HUDEP-2 (cell line): ENCODE measurements around the gene C10orf120.

Experiments used
- DNase-seq, 76 experiments: peaks; one replicate each; lab custom pipeline; 2025; ENCODE audit not compliant: unreplicated experiment in 76 of 76; lab: John Stamatoyannopoulos, UW

C10orf120 gene

DNA sequence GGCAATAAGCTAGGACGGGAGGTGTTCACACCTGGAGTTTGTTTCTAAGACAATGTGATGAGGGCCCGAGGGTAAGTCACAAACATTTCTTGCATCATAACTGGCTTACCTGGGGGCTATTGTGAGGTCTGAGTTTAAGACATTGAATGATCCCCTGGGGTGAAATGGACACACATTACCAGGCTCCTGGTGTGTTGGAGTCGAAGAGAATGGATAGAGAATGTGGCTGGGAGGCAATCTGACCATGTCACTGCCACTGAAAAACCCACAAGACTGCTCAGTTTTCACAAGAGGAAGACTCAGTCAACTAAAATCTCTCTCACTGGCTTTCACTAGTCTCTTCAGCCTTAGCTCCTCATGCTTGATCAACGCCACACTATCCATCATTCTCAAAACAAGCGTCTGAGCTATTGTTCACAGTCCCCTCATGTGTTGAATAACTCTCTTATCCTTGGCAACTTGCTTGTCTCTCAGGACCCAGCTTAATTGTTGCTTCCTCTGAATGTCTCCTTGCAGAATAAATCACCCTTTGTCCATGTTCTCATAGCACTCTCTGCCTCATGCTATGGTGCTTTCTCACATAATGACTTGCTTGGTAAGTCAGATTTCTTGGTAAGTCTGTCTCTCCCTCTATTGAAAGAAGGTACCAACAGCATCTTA, at the start of gene C10orf120:
Gene C10orf120 (minus strand): TSS at position 51 of the 660 bp plus-strand sequence. CDS start 56 bp downstream, outside the sequence.
- no peak for DNase-seq

DNA sequence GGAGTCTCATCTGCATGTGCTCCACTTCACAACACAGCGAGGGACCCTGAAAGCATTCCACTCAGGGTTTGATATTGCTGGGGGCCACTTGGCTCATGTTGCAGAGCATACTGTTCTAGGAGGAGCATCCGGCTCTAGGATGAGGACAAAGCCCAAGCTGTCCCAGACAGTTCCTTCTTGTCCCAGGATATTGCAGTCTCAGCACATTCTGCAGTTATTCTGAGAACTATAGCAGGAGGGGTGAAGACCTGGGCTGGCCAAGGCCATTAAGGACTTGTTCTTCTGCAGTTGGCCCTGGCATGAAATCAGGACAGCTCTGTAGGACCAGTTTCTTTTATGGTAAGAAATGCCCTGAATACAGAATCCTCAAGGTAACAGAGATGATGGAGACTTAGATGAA, 48.9 kb upstream of the C10orf120 start:
- no peak for DNase-seq

DNA sequence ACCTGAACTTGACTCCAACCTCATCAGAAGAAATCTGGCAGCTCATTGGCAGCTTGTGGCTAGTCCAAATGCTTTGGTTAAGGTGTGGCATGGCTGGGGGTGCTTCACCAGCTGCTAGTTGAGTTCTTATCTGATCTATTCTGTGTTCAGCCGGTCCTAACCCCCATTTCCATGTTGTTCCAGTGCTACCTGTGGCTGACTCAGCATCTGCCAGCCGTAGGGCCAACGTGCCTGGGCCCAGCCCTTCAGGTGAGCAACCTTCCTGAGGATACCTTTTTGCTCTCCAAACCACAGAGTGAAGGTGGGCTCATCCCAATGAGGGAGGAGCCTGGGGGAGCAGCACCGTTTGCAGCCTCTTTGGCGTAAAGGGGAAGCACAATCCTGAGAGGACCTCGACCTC, 46.8 kb upstream of the C10orf120 start:
- DNase-seq: no peak

- DNase-seq: no peak
These were observed 44.6 kb upstream of the C10orf120 start for GRCh38 chr10:122744257-122744656.

GRCh38 chr10:122740640-122741039, 41.0 kb upstream of the C10orf120 start:
- no peak for DNase-seq

DNA sequence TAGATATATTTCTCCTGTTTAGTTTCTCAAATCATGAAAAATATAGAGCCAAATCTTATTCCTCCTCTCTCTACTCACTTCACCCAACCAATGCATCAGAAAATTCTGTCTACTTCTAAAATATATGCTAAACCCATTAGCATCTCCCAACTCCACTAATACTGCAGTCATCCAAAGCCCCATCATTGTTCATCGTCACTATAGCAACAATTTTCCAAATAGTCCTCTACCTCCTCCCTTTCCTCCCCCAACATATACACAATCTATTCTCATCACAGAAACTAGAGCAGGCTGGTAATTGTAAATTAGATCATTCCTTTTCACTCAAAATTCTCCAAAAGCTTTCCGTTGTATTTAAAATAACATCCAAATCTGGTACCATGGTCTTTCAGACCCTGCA, 38.4 kb upstream of the C10orf120 start:
- DNase-seq: no peak

DNA sequence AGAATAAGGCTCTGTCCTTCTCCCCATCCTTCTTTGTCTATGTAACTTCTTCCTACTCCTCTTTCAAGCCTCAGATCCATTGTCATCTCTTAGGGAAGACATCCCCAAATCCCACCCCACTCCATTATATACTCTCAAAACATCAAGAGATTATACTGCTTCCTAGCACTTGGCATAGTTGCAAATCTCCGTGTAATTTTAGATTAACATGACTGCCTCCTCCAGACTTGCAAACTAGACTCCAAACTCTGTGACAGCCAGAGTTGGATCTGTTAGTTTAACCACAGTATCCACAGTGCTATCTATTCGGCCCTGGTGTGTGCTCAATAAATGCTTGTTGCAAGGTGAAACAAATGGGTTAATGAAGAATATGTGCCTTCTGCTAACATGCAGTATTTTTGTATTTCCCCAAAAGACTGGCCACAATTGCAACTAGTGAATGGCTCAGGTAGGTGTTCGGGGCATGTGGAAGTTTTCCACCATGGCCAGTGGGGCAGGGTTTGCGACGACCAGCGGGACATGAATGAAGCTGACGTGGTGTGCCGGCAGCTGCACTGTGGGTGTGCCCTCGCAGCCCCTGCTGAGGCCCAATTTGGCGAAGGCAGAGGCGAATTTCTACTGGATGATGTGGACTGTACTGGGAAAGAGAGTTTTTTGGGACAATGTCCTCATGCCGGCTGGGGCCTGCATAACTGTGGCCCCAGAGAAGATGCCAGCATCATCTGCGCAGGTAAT, 34.5 kb upstream of the C10orf120 start:
- DNase-seq: no peak

DNA sequence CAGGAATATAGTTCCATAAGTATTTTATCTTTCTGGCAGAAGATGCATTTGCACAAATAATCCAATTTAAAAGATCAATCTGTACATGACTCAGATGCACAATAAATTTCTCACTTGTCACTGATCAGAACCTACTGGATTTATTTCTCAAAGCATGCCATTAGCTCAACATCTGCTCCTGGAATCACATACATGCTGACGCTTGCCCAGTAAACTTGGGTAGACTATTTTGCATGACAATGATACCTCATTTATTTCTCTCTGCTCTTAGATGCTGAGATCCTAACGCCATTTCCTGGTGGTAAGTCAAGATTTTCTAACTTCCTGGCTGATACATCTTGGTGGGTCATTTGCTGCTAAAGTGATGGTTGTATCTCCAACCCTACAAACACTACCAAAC, 33.8 kb upstream of the C10orf120 start:
- DNase-seq: no peak

DNA sequence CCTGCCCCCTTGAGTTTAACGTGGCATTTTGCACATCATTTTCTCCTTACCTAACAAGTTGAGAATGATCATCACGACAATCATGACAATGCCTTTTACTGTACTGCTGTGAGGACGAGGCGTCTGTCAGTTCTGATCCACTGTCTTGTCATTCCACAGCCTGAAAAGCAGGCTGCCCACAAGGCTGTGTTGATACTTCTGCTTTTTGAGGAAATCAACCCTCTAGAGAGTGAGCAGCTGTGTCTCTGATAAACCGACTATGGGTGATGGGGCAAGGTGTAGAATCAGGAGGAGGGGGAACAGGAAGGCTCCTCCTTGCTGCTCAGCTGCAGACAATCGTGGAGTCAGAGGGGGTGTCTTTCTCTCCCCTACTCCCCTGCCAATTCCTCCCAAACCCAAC, 30.6 kb upstream of the C10orf120 start:
- DNase-seq: no peak

- no peak for DNase-seq
These were observed 29.5 kb upstream of the C10orf120 start for GRCh38 chr10:122729126-122729525.

DNA sequence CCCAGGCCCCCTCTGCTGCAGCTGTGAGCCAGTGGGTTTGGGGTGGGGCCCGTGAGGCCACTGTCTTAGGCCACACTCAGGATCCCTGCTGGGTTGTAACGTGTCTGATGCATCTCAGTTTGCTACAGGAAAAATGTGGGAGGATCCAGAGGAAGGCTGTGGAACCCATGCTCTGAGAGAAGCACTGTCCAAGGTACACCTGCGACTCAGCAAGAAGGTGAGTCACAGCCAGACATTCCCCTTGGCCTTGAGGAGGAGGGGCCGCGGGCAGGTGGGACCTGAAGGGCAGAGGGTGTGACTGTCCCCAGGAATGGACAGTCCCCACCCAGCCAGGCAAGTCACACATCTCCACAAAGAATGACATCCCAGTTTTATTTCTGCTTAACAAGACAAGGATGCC, 27.8 kb upstream of the C10orf120 start:
- DNase-seq: no peak

DNA sequence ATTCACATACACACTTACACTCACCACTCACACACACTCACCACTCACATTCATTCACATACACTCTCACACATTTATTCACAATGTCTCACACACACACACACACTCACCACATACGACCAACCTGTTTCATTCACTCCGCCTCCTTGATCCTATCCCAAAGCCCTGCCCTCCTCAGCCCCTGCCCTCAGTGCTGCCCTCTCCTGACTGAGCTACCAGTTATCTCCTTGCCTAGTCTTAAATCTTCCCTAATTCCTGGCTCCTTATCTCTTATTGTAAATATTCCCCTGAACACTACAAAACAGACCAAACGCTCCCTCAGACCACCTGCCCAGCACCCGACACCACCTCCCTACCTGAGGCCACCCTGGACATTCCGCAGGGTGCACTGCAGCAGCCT, 26.1 kb upstream of the C10orf120 start:
- peak in 2 of 76 experiments; percentile 0 to 13 for DNase-seq

DNA sequence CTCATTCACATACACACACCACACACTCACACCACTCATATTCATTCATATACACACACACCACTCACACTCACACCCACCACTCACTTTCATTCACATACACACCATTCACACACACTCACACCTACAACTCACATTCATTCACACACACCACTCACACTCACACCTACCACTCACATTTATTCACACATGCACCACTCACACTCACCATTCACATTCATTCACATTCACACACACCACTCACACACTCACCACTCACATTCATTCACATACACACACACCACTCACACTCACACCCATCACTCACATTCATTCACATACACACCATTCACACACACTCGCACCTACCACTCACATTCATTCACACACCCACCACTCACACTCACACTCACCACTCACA, 25.4 kb upstream of the C10orf120 start:
- DNase-seq: no peak

- DNase-seq: no peak
These were observed 21.5 kb upstream of the C10orf120 start for GRCh38 chr10:122721111-122721510.

DNA sequence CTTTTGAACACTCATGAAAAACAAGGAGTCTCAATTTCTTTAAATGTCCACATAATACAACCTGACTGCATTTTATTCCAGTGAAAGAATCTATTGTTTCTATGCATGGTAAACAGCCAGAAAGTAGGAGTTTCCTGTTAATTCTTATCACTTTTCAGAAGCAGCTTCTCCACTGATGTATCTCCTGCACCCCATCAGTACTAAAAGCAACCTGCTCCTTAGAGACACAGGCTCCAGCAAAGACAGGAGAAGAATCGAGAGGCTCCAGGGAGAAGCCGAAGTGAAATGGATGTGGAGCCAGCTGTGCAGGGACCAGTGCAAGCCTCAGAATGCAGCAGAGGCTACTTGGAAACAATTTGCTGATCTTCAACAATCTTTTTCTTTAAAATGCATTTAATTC, 16.4 kb upstream of the C10orf120 start:
- no peak for DNase-seq

- no peak for DNase-seq
These were observed 15.9 kb upstream of the C10orf120 start for GRCh38 chr10:122715576-122715975.

GRCh38 chr10:122713091-122713885, 13.6 kb upstream of the C10orf120 start:
- DNase-seq: no peak

GRCh38 chr10:122710576-122710975, 10.9 kb upstream of the C10orf120 start:
- DNase-seq: no peak

GRCh38 chr10:122709971-122710370, 10.3 kb upstream of the C10orf120 start:
- DNase-seq: no peak

DNA sequence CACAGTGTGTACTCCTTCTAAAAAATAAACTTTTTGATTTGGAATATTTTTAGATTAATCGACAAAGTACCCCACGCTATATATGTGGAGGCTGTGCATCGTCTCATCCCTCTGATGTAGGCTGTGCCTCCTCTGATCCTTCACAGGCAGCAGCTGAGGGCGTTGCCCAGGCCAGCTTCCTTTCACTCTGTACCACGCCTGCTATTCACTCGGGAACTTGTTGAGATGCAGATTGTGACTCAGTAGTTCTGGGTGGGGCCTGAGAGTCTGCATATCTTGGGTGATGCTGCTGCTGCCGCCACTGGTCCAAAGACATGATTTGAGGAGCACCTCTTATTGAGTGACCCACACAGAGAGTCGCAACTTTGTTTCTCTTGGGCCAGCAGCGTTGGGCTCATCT, 7.9 kb upstream of the C10orf120 start:
- no peak for DNase-seq

GRCh38 chr10:122706947-122707346, 7.3 kb upstream of the C10orf120 start:
- no peak for DNase-seq

- no peak for DNase-seq
These were observed 6.8 kb upstream of the C10orf120 start for GRCh38 chr10:122706467-122706866.
